Adrenal gland (tissue), 5 donors: Measurements from ENCODE around the gene ERF.

Experiments
- CTCF ChIP-seq, 6 experiments: fragments of 450-650 bp in 4 of 6; fragments of 200-600 bp in 2 of 6; sonication (generic) in 1 of 6; IDR thresholded peaks; 1 replicate in 5 of 6; 2 replicates in 1 of 6; pipeline versions ENCODE4 v1.5.1 to v1.8.0; 2016 to 2021; ENCODE audit warnings: antibody characterized with exemption in 6 of 6, mild to moderate bottlenecking in 2 of 6, moderate library complexity in 1 of 6
- POLR2A ChIP-seq, 2 donors: fragments of 450-650 bp; IDR thresholded peaks; one replicate each; pipeline ENCODE4 v1.6.1; 2017; ENCODE audit warnings: antibody characterized with exemption in 2 of 2, mild to moderate bottlenecking in 2 of 2, moderate library complexity in 1 of 2
- donor health status: DM: no; HTN: no; CAD: no.

DNA sequence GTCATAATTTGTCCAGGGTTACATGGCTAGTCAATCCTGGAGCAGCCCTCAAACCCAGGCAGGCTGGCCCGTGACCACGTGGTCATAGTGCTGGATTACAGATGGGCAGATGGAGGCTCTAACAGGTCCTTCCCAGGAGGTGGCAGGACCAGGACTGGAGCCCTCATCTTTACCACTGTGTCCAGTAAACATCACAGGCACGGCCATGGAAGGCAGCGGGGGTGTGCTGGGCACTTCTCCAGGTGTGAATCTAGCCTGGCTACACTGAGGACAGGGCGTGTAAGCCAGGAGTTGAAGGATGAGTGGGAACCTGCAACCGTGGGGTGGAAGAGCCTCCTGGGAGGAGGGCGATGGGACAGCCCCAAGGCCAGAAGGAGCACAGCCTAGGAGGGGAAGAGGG is 20.2 kb upstream of the ERF start:
- no peak for TF ChIP-seq CTCF (IDR thresholded peaks at IDR 0.05)
- no peak for TF ChIP-seq POLR2A (IDR thresholded peaks at IDR 0.05)
